Stimulated activated naive CD4-positive, alpha-beta T cell treated with Interleukin-2 at 50 U/mL for 16 hours (primary cell): ENCODE results near the gene RMND5A.

Experiments used
- DNase-seq: peaks from one replicate; lab custom pipeline; 2025; lab: John Stamatoyannopoulos, UW

Gene RMND5A

DNA sequence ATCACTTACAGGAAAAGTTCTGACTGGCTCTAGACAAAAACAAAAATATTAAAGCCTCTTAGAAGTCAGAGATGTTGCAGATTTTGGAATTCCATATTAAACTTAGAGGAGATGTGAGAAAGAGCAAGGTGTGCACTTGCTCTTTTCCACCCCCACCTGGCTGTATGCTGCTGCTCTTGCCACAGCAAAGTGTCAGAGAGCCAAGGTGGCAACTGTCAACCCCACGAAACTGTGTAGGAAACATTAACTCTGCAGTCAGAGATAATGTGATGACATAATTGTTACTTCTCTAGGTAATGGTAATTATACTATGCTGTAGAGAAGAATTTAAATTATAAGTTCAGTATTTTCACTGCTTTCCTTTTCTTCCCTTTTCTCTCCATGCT, 45.2 kb downstream of the RMND5A start:
- no peak for DNase-seq

- no peak for DNase-seq
These were observed 48.3 kb downstream of the RMND5A start for GRCh38 chr2:86768189-86768949.

DNA sequence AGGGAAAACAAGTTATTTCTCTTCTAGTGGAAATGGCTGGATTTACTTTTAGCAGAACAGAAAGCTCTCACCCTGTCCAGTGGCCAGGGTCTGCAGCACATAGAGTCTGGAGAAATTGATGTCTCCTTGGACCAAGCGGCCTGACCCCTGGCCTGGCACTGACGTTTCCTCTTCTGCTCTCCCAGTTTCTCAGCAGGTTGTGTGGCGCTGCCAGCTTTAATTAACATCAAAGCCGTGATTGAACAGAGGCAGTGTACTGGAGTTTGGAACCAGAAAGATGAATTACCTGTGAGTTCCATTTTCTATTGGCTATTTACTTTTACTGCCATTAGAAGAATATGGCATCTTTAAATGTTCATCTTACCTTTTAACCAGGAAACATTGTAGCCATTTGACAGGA, 49.7 kb downstream of the RMND5A start:
- DNase-seq, result no peak

DNA sequence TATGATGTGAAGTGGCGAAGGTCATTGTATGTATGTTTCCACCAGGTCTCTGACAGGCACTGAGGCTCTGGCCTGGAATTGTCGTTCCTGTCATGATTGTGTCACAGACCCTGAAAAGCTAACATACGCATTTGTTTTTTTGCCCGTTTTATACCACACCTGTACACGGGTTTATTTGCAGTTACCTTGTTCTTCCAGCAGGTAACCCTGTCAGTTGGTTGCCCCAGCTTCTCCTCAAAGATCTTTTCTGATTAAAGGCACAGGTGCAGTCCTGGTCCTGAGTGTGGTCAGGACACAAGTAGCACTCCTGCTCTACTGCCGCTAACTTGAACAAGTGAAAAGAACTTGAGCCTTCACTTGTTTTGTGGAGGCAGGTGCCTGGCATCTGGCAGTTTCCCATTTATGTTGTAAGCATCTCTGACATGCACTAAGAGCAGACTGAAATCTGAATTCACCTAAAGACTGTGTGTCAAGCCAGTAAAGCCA, 50.8 kb downstream of the RMND5A start:
- no peak for DNase-seq

DNA sequence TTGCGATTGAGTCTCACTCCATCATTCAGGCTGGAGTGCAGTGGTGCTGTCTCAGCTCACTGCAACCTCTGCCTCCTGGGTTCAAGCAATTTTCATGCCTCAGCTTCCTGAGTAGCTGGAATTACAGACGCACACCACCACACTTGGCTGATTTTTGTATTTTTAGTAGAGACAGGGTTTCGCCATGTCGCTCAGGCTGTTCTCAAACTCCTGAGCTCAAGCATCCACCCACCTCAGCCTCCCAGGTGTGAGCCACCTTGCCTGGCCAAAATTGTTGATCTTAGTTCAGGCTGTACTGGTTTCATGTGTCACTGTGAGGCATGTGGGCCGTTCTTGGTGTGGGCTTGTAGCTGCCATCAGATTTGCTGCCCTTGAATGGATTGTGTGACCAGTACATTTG, 52.5 kb downstream of the RMND5A start:
- no peak for DNase-seq

DNA sequence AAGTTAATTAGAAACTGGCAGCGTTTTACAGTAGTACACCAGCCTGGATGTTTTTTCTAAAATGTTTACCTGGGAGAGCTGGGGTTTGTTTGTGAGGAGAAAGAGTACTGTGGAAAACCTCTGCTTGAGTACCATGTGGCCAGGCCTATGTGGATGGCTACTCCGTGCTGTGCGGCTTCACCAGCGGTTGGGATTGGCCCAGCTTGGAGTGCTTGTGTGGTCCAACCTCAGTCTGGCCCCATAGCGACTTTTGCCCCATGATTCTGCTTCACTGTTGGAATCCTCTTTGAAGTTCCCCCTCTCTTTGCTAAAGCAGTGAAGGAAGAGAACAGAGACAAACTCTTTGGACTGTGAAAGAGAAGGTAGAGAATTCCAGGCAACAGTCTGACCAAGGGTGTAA, 54.8 kb downstream of the RMND5A start:
- DNase-seq, result no peak

GRCh38 chr2:86775338-86775737, 55.2 kb downstream of the RMND5A start:
- DNase-seq, result no peak

DNA sequence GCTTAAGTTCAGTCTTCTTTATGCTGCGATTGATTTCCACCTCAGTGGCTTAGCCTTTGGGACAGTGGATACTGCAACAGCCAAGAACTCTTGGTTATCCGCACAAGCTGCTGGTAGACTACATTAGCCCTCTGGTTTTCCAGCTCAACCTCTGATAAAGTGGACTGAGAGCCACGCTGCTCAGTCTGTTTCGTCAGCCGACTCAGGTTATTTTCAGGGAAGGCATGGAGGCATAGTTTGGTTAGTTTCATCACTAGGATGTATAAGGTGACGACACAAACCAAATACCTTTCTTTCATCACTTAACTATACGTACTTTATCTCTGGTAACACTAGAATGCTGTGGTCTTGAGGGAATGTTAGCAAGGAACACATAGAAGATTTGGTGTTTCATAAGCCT, 56.4 kb downstream of the RMND5A start:
- no peak for DNase-seq

GRCh38 chr2:86778957-86779356, 58.9 kb downstream of the RMND5A start:
- no peak for DNase-seq

DNA sequence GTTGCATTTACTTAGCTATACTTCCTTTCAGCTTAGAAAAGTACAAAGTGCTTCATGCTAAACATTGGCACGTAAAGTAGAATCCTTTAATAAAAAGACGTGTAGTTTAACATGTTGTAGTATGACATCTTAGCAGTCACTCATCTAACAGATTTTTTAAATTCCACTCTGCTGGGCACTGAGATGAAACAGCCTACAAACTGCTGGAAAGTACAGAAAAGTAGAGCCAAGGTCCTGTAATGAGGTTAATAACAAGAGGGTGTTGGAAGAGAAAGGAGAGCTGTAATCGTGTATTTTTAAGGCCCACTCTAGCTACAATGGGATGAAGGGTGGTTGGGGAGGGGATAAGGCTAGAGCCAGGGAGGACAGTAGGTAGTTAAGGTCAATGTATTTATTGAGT, 59.9 kb downstream of the RMND5A start:
- no peak for DNase-seq

DNA sequence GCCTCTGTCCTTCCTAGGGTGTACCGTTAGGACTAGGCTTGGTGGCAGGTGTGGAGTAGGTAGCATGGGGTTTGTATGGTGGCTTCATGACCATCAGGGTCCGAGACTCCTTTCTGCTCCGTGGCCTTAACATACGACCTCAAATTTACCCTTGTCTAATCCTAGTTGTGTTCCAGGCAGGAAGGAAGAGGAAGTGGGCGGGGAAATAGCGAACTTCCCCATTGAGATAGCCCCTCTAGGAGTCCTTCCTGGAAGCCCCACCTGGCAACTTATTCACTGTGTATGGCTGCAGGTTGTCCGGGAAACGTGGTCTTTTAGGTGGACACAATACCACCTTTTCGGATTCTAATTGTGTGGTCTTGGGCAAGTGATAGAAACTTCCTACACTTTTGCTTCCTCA, 61.3 kb downstream of the RMND5A start:
- no peak for DNase-seq

DNA sequence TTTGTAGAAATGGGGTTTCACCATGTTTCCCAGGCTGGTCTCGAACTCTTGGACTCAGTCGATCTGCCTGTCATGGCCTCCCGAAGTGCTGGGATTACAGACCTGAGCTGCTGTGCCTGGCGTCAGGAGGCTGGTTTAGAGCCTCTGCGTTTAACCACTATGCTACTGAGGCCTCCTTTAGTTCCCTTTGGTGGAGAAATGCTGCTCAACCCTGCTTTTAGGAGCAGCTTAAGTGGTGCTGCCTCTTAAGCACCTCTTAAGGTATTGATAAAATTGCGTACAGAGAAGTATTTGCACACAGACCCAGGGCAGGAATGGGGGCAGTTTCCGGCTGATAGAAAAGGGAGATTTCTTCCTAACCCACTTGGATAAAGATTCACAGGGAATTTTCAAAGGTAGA, 62.7 kb downstream of the RMND5A start:
- no peak for DNase-seq

DNA sequence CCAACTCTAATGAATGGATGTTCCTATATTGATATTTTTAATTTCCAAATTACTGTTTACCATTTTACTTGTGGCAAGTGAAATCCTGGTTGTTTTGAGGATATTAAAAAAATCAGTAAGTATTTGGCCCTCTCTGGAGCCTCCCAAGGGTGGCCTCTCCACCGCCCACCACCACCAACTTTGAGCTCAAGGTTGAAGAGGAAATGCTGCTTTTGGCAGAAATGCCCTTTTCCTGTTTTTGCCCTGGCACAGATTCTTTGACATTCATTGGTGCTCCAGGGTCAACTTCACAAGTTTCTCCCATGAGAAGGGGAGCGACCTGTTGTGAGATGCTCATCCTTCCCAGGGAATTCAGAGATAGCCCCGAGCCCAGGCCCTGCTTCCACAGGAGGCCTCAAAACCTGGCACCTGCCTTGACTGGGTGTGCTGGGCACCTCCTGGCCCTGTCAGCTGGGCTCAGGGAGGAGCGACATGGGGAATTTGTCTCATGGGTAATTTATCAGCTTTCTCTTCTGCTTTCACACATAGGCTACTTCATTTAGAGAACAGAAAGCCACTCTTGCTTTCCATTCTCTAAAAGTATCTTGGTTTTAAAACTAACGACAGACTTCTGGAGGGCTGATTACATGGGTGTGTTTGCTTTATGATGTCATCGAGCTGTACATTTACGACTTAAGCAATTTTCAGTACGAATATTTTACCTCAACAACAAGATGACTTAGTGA, 63.7 kb downstream of the RMND5A start:
- DNase-seq, result no peak

- DNase-seq, result no peak
These were observed 65.4 kb downstream of the RMND5A start for GRCh38 chr2:86785456-86785855.

GRCh38 chr2:86786001-86786536, 66.0 kb downstream of the RMND5A start:
- no peak for DNase-seq

DNA sequence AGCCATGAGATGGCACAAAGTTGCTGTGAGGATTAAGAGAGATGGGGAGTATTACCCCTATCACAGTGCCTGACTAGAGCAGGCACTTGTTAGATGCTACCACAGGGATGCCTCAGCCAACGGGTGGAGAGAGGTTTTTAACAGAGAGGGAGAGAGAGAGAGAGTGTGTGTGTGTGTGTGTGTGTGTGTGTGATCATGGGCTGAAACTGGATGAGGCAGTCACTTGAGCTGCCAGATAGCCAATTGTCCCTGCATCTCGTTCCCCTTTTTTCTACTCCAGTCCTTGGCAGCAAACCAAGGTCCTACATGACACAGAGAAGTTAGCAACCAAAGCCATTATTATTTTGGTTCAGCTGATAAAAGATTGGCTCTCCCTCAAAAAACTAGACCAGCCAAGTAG, 67.6 kb downstream of the RMND5A start:
- DNase-seq, result no peak

- DNase-seq, result no peak
These were observed 68.1 kb downstream of the RMND5A start for GRCh38 chr2:86788165-86788564.

DNA sequence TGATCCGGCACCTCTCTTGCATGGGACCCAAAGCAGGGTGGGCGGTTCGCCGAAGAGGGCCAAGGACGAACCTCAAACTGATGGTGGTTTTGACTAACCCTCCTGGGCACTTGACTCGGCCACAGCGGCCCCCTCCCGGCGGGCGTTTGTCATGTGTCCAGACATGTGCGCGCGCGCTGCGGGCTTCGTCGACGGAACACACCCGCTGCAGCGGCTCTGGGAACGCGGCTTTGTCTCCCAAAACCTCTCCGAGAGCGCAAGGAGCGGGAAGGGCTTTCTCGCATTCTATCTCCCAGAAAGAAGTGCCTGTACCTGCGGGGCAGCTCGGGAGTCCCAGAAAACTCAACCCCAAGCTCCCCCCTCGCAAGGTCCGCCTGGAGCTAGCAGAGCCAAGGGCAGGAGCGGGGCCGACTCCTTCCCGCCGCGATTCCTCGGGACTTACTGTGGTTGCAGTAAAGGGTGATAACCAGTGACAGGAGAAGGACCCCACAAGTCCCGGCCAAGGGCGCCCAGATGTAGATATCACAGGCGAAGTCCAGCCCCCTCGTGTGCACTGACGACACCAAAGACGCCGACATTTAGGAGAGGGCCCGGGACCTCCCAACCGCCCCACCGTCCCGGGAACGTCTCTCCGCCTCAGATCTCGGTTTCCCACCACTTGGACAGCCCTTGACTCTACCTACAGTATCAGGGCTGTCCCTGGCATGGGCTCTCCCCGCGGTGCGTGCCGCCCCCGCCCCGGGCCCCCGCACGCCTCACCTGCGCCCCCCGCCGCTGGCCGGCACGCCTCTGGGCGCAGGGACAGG, 69.0 kb downstream of the RMND5A start:
- no peak for DNase-seq

DNA sequence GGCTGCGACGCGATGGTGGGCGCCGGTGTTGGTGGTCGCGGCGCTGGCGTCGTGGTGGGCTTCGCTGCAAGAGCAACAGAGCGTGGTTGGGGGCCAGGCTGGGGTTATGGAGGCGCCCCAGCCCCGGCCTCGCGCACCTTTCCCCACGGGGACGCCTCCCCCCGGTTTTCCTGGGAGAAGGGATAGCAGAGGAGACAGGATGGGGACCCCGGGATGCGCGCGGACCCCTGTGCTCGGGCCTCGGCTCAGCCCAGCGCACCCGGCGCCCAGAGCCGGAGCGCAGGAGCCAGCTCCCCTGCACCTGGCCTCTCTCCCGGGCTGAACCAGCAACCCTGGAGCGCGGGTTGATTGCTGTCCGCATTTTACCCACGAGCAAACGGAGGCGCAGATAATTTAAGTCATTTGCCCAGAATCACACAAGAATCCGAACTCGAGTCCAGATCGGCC, 69.6 kb downstream of the RMND5A start:
- DNase-seq, result no peak

GRCh38 chr2:86790134-86790675, 70.1 kb downstream of the RMND5A start:
- no peak for DNase-seq

- DNase-seq, result no peak
These were observed 70.8 kb downstream of the RMND5A start, which contains the start of gene CD8A for GRCh38 chr2:86790676-86791572. Gene CD8A, minus strand, starts transcription at chr2:86790913. Its CDS starts 88 bp downstream, at chr2:86790825.
